C4-2B (cell line): ENCODE data around the gene PRKAG2.

Experiments
- ZFX ChIP-seq: fragments of 450-650 bp; IDR thresholded peaks from 2 replicates; pipeline ENCODE4 v1.6.1; 2017
- TF ChIP-seq, protein P1 (sequence below): fragments of 450-650 bp; conservative IDR thresholded peaks from 2 replicates; pipeline ENCODE4 v1.5.1; 2017; ENCODE audit warnings: mild to moderate bottlenecking

DNA sequence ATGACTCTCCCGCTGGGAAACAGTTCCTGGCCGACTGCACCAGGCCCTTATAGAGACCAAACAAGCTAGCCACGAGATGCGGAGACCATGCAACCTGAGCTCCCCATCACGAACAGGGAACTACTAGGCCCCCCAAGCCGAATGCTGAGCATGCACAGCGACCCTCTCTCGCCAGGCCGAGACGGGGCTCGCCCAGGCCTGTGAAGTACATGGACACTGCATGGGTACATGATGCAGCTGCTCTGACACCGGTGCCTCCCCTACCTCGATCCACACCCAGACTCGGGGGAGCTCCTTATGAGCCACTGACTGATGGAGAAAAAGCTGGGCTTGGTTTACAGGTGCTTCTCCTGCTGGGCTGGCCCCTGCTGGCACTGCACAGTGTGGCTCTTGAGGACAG is 285.0 kb downstream of the PRKAG2 start:
- TF ChIP-seq, protein P1, sequence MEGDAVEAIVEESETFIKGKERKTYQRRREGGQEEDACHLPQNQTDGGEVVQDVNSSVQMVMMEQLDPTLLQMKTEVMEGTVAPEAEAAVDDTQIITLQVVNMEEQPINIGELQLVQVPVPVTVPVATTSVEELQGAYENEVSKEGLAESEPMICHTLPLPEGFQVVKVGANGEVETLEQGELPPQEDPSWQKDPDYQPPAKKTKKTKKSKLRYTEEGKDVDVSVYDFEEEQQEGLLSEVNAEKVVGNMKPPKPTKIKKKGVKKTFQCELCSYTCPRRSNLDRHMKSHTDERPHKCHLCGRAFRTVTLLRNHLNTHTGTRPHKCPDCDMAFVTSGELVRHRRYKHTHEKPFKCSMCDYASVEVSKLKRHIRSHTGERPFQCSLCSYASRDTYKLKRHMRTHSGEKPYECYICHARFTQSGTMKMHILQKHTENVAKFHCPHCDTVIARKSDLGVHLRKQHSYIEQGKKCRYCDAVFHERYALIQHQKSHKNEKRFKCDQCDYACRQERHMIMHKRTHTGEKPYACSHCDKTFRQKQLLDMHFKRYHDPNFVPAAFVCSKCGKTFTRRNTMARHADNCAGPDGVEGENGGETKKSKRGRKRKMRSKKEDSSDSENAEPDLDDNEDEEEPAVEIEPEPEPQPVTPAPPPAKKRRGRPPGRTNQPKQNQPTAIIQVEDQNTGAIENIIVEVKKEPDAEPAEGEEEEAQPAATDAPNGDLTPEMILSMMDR, result no peak
- no peak for TF ChIP-seq ZFX
